AG08395 (cell line): ENCODE results near the gene MAPKAPK2.
"Not testable (repeated sequence)": the region's sequence is repeated elsewhere in the genome, so short reads cannot be mapped to it uniquely, and the experiment has no call there.

Experiments
- DNase-seq: peaks from one replicate; pipeline ENCODE4 v3.0.0; 2012; ENCODE audit warnings: mixed read lengths, low spot score

Gene MAPKAPK2

DNA sequence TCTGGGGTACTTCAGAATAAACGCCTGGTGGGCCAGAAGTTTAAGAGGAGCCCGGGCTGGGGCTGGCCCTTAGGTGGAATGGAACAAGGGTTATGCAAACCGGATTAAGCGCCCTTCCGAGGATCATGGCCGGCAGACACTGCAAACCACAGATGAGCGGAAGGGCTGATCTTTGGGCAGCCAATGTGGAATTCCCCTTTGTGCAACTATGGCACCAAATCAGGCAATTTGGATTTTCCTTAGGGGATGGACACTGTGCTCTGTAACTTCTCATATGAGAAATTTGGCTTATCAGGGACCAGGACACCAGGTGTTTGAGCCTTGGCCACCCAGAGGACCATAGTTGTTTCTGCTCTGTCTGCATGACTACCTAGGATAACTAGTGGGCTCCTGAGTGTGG lies 93.3 kb downstream of the MAPKAPK2 start:
- no peak for DNase-seq

DNA sequence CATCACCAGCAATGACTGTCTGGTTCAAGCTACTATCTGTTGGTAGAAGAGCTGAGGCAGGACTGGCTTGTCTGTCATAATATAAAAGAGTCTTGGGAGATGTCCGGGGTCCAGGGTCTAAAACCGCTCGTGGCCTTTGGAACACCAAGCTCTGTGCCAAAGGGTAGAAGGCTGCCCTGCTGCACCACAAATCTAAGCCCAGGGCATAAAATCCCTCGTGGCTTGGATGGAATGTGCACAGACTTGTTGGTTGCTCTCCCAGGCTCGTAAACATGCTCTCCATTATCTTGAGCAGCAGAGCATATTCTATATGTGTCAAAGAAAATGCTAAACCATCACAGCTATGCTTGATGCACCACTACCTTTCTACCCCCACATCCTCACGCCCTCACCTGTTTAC lies 94.2 kb downstream of the MAPKAPK2 start:
- not testable (repeated sequence) for DNase-seq

DNA sequence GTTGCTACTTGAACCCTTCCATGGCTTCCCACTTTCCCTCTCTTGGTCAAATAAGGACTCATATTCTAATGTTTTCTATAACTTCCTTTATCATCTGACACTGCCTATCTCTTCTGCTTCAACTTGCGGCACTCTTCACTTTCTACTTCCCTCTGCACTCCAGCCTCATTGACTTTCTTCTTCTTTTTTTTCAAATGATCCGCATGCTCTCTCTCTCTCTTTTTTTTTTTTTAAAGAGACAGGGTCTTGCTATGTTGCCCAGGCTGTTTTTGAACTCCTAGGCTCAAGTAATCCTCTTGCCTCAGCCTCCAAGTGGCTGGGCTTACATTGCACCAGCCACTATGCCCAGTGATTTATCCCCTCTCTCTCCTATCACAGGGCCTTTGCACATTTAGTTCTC lies 94.9 kb downstream of the MAPKAPK2 start:
- DNase-seq, result no peak

DNA sequence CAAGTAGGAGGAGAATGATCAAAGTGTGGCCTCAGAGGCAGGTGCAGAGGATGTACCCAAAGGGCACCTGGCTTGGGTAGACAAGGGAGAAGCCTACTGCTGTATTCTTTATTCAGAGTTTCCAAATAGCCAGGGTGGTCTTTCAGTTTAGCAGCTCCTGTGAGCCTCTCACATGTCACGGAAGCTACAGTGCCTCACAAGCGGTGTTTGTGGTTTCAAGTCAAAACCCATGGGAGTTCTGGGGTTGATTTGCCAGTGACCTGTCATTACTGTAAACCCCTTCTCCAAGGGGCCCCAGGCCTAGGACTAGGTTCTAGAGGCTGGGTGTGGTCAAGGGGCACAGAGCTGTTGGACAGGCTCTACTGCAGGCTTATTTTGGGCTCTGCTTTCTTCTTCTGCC lies 97.7 kb downstream of the MAPKAPK2 start:
- no peak for DNase-seq

DNA sequence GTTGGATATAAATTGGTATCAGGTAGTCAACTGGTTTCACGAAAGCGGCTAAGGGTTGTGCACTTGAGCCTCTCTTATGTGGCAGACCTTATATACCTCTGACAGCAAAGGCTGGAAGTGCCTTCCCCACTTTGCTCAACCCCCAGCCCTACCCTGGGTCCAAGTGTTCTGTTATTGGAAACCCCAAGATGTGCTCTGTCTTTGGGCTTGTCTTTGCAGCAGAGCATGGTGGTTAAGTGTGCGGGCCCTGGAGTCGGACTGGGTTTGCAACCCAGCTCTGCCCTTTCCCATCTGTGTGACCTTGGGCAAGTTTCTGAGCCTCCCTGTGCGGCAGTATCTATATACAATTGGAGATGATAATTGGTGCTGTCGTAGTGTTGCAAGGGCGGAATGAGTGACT lies 98.8 kb downstream of the MAPKAPK2 start:
- no peak for DNase-seq
